T-helper 2 cell (primary cell): ENCODE results near the gene CDK4.
A peak's percentile ranks its signal among the peaks of the same experiment; 100 is the strongest.

Source experiments
- DNase-seq, 5 experiments: peaks; one replicate each; pipeline versions ENCODE4 v3.0.0 to v3.0.0-alpha.2; 2012 to 2022

CDK4 gene

GRCh38 chr12:57755454-57756372, 3.6 kb upstream of the CDK4 start:
- peak in 3 of 5 experiments; percentile 44 to 50 (median 46) for DNase-seq

DNA sequence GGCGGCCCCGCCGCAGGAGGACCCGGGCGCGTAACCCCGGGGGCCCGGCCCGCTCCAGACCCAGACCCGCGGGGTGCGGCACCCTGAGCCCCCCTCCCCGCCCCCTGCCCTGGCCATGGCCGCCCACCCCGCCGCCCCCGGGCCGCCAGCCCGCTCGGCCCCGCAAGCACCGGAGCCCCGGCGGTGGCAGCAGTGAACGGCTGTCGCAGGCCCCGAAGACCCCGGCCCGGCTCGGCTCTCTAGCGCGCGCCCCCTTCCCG, 3.0 kb upstream of the CDK4 start:
- no peak for DNase-seq

DNA sequence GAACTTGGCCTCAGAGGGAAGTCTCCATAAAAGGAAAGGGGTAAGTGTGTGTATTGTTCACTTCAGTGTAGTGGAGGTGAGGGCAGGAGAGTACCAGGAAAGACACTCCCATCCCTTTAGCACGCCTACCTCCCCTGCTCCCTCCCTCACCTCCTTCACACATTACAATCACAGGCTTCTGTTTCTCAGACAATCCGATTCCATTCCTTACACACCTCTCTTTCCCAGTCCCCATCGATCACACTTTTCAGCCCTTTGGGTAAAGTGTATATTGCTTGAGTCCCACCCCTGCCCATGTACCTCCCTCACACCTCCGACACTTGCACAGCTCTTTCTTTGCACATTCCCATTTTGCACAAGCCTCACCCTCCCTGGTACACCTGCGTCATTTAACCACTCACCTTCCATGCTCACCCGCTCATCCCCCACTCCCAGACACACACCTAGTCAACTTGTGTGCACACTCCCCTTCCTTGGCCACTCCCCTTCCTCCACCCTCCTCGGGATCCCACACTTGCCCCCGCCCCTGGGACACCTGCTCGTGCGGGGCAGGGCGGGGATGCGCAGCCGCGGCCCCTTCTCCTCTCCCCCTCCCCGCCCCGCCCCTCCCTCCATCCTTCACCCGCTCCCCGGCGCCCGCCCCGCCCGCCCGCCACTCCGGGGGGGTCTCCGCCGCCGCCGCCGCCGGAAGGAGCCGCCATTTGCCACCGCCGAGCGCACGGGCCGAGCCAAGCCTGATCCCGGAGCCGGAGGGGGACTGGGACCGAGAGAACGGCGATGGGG, 2.5 kb upstream of the CDK4 start, which contains the start of gene MARCHF9:
TSS of gene MARCHF9 (plus strand) at position 693 of the 783 bp plus-strand sequence. CDS start 426 bp downstream, outside the sequence.
- DNase-seq: peak; percentile 69 to 91 (median 78)

DNA sequence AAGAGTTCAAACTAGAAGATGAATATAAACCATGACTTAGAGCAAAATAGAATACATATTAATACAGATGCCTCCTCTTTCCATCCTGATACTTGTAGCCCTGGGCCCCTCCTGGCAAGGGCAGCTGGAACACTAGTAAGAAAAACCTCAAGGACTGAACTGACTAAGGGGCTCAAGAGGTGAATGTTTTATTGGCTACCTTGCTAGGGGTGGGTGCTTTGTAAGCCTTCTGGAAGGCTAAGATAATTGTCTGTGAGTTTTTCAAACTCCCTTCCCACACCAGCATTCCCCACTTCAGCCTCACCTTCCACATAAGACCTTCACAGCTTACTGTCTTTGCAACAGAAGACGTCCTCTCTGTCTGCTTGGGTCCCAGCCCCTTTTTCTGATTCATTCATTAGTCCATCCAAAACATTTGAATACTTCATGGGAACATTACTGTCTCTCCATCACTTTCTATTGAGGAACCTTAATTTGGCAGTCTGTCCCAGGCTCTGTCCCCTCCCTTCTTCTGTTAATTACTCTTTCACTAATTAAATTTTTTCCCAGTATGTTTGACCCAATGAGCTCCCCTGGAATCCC, 1.7 kb upstream of the CDK4 start:
- no peak for DNase-seq

DNA sequence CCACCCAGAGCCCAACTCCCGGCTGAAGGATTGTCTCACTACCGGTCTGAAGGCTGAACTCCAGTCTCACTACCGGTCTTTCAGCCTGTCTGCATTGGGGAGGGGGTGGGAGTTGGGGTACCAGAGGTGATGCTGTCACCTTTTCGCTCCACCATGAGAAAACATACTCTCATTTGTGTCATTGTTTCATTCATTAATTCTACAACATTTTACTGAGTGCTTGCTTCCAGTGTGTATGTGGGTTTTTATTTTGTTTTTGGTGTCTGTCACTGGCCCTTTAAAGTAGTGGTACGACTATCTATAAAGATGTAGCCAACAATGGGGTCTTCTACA, 524 bp upstream of the CDK4 start:
- DNase-seq: no peak

DNA sequence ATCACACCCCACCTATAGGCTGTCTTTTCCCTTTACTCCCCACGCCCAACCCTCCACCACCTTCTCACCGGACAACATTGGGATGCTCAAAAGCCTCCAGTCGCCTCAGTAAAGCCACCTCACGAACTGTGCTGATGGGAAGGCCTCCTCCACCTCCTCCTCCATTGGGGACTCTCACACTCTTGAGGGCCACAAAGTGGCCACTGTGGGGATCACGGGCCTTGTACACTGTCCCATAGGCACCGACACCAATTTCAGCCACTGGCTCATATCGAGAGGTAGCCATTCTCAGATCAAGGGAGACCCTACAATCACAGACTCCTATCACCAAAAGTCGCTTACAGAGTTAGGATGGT, 700 bp downstream of the CDK4 start:
- DNase-seq: no peak

DNA sequence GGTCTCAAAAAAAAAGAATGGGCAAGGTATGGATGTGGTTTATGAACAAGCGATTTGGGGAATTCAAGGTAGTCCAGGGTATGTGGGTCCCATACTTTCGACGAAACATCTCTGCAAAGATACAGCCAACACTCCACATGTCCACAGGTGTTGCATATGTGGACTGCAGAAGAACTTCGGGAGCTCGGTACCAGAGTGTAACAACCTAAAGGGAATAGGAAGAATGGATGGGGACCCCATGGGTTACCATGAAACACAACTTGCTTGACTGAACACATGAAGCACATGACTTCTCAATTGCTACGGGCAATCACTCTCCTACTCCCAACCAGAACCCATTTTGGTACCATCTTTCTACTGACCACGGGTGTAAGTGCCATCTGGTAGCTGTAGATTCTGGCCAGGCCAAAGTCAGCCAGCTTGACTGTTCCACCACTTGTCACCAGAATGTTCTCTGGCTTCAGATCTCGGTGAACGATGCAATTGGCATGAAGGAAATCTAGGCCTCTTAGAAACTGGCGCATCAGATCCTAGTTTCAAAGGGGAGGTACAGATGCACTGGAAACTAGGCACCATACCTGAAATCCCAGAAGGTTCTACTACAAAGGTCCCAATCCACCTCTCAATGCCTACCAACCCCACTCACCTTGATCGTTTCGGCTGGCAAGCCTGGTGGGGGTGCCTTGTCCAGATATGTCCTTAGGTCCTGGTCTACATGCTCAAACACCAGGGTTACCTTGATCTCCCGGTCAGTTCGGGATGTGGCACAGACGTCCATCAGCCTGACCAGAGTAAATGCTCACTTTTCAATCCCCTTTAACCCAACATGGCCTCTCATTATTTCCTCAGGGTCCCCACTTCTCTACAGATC, 1.3 kb downstream of the CDK4 start:
- DNase-seq: no peak

DNA sequence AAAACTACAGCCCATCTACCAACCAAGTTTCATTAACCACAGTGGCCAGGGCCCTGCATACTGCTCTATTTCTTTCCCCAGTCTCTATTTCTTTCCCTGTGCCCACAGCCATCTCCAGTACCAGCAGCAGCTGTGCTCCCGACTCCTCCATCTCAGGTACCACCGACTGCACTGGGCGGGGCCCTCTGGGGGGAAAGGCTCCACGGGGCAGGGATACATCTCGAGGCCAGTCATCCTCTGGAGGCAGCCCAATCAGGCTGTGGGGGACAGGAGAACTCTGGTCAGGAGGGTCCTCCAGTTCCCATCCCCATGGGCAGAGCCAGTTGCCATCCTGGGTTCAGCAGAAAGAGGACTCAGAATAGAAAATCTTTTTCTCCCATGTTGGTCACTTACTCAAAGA, 3.0 kb downstream of the CDK4 start:
- no peak for DNase-seq

- no peak for DNase-seq
Observed at GRCh38 chr12:57746025-57746424, 6.1 kb downstream of the CDK4 start.

DNA sequence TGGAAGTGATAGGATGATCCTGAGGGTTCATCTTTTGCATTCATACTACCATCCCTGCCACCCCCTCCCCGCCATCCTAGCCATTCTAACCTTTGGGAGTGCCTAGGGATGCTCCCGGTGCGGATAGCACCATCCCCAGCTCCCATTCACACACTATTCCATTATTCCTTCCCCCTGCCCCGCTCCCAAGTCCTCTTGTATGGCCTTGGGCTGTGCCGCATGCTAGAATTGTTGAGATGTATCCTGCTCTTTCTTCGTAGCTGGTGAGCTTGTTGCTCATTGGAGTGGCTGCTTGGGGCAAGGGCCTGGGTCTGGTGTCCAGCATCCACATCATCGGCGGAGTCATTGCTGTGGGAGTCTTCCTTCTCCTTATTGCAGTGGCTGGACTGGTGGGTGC, 6.6 kb downstream of the CDK4 start:
- DNase-seq: no peak

GRCh38 chr12:57744777-57745484, 7.2 kb downstream of the CDK4 start, which contains the start of gene TSPAN31:
Gene TSPAN31, plus strand, starts transcription at chr12:57745039. Its CDS starts 116 bp downstream, at chr12:57745155.
- DNase-seq: peak; percentile 79 to 99 (median 92)

DNA sequence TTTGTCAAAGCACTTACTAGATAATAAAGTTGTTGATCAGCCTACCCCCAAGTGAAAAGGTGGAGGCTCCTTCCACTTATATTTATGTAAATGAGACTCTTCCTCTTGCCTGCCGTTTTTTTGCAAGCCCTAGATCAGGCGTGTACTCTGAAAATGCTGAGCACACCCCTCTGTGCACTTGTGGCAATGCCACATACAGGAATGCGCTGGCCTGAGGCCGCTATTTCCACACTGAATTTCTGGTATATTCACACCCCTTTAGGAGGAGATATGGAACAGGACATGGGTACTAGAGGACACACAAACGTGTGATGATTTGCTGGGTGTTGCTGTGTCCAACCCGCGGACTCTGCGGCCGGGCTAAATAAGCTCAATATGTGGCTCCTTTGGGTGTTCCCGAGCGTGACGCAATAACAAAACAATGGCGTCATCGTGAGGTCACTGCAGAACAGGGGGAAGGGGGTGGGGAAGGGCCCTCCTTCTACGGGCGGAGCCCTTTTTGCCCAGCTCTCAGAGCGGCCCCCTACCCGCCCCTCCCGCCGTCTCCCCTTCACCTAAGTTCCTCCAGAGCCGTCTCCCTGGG, 7.8 kb downstream of the CDK4 start:
- peak in 4 of 5 experiments; percentile 30 to 86 (median 57) for DNase-seq

- DNase-seq: no peak
Observed at GRCh38 chr12:57743769-57744168, 8.3 kb downstream of the CDK4 start.

GRCh38 chr12:57741844-57742738, 10.0 kb downstream of the CDK4 start:
- DNase-seq: peak; percentile 48 to 92 (median 72)

GRCh38 chr12:57741413-57741789, 10.7 kb downstream of the CDK4 start:
- no peak for DNase-seq

DNA sequence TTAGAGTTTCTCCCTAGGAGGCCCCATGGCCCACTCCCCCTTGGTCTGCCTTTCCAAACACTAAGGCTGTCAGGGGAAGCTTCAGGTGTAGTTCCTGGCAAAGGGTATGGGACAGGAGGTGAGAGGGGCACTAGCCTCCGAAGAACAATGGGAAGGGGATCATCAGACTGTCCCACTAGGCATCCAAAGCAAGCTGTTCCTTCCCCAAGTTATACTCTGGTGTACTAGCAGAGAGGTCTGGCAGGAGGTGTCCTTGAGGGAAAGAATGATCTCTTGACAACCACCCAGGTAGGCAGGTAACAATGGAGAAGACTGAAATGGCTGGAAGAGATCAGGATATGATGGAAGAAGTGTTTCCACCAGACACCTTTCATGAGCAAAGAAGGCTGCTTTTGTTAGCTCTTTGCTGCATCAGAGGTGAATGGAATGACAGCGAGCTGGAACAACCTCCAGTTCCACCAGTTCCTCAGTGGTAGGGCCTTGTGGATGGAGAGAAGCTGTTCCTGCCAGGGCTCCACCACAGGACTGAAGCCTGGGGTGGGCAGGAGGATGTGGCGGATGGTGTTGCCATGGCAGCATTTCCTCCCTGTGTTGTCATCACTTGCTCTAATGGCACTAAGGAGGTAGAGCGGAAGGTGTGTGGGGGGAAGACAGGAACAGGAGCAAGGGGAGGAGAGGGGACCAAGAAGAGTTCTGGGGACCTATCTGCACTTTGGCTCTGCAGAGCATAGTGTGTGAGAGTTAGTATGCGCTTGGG, 11.3 kb downstream of the CDK4 start:
- DNase-seq: peak; percentile 36 to 94 (median 78)

DNA sequence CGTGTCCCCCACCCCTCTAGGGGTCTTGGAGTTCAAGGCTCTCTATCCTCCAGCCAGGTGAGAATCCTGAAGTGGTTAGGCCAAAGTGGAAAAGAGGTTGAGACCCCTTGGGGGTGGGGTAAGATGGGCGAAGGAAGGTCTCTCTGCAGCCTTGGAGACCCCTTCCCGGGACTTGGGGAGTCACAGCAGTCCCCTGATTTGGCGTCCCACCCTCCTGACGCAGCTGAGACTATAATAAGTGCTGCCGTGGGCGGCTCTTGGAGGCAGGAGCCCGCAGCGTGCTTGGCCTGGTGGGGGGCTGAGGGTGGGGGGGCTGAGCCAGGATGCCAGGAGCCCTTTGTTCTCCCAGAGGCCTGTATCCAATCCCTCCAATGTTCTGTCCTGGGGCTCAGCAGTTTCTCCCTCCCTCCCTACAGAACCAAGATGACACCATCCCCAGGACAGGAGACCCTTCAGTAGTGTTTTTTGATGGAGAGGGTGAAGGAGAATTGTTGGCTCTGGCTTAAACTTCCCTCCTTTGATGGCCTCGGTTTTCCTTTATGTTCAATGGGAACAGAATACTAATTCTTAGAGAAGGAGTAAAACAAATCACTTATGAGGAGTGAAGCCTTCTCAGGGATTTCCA, 12.1 kb downstream of the CDK4 start:
- DNase-seq: no peak

GRCh38 chr12:57739387-57739786, 12.7 kb downstream of the CDK4 start:
- DNase-seq: no peak

- DNase-seq: no peak
Observed at GRCh38 chr12:57738661-57739237, 13.4 kb downstream of the CDK4 start, which contains the start of gene AGAP2. Gene AGAP2, minus strand, starts transcription at chr12:57738742. Its CDS starts 496 bp downstream, at chr12:57738246.
